HL-60 (cell line): ENCODE measurements around the gene ASB18.

ENCODE experiments used
- DNase-seq, 2 experiments: peaks; one replicate each; pipeline ENCODE4 v3.0.0-alpha.2; 2010 to 2020; ENCODE audit warnings: low read depth in 1 of 2, low spot score in 1 of 2
- H3K27ac ChIP-seq: fragments of 250-450 bp; sonication (Bioruptor Pico); replicated peaks from 2 replicates; pipeline ENCODE4 v1.5.1; 2020; ENCODE audit warnings: mild to moderate bottlenecking, moderate library complexity
- H3K27me3 ChIP-seq: fragments of 250-450 bp; sonication (Bioruptor Pico); 2 replicates; pipeline ENCODE4 v1.5.1; 2021; ENCODE audit warnings: mild to moderate bottlenecking, moderate library complexity; ENCODE audit not compliant: insufficient read depth, poor library complexity, severe bottlenecking
- H3K4me3 ChIP-seq: replicated peaks from 2 replicates; pipeline ENCODE4 v1.5.1; 2011; ENCODE audit warnings: mild to moderate bottlenecking, control low read depth, low read length; ENCODE audit not compliant: insufficient read depth
- CTCF ChIP-seq: IDR thresholded peaks from one replicate; pipeline ENCODE4 v1.5.1; 2011; ENCODE audit warnings: low read length, control low read depth, inconsistent platforms; ENCODE audit not compliant: insufficient read depth
- GABPA ChIP-seq: IDR thresholded peaks from 2 replicates; pipeline ENCODE4 v1.6.1; 2012; ENCODE audit warnings: low read depth
- POLR2AphosphoS5 ChIP-seq: IDR thresholded peaks from 2 replicates; pipeline ENCODE4 v1.6.1; 2012; ENCODE audit warnings: low read depth
- SPI1 ChIP-seq: IDR thresholded peaks from 2 replicates; pipeline ENCODE4 v1.6.1; 2012; ENCODE audit warnings: low read depth, mild to moderate bottlenecking, borderline replicate concordance
- TF ChIP-seq, protein P1 (sequence below): IDR thresholded peaks from 2 replicates; pipeline ENCODE4 v1.6.1; 2012; ENCODE audit warnings: low read depth; ENCODE audit not compliant: insufficient replicate concordance

ASB18 gene

DNA sequence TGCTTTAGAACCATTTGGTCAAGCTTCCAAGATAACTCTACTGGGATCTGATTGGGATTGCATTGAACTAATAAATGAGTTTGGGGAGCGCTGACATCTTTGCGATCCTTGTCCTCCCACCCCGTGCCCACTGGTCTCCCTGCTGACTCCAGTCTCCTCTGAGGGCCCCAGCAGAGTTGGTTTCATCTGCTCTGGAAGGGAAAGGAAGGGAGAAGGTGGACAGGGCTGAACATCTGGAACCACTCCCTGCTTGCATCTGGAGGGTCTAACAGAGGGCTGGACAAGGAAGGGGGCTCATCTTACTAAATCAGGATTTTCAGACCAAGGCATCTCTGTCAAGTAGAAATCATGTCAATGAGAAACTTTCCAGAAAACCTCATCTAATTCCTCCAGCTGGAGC is 108.8 kb downstream of the ASB18 start:
- TF ChIP-seq GABPA: no peak
- TF ChIP-seq POLR2AphosphoS5: no peak
- TF ChIP-seq CTCF: no peak
- TF ChIP-seq SPI1: no peak
- TF ChIP-seq, protein P1, sequence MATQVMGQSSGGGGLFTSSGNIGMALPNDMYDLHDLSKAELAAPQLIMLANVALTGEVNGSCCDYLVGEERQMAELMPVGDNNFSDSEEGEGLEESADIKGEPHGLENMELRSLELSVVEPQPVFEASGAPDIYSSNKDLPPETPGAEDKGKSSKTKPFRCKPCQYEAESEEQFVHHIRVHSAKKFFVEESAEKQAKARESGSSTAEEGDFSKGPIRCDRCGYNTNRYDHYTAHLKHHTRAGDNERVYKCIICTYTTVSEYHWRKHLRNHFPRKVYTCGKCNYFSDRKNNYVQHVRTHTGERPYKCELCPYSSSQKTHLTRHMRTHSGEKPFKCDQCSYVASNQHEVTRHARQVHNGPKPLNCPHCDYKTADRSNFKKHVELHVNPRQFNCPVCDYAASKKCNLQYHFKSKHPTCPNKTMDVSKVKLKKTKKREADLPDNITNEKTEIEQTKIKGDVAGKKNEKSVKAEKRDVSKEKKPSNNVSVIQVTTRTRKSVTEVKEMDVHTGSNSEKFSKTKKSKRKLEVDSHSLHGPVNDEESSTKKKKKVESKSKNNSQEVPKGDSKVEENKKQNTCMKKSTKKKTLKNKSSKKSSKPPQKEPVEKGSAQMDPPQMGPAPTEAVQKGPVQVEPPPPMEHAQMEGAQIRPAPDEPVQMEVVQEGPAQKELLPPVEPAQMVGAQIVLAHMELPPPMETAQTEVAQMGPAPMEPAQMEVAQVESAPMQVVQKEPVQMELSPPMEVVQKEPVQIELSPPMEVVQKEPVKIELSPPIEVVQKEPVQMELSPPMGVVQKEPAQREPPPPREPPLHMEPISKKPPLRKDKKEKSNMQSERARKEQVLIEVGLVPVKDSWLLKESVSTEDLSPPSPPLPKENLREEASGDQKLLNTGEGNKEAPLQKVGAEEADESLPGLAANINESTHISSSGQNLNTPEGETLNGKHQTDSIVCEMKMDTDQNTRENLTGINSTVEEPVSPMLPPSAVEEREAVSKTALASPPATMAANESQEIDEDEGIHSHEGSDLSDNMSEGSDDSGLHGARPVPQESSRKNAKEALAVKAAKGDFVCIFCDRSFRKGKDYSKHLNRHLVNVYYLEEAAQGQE: no peak
- H3K27me3 ChIP-seq: no peaks in the 10 kb centered on the region
- no peak overlapping the region for H3K27ac ChIP-seq
- H3K4me3 ChIP-seq: no peak overlapping the region
- DNase-seq: no peak

DNA sequence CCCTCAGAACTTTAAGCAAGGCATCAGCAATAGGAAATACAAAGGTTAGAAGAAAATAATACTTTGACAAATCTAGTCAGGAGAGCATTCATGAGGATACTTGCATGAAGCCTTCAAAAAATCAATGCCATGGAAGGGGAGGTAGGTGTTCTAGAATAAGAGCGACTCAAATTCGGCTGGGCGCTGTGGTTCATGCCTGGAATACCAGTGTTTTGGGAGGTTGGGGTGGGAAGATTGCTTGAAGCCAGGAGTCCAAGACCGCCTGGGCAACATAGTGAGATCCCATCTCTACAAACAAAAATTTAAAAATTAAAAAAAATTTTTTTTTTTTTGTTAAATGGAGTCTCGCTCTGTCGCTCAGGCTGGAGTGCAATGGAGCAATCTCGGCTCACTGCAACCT is 117.8 kb downstream of the ASB18 start:
- Histone ChIP-seq H3K27me3 (no peaks in the 10 kb centered on the region), H3K4me3 (no peak overlapping the region), H3K27ac (no peak overlapping the region)
- DNase-seq: no peak
- TF ChIP-seq, protein P1: no peak
- TF ChIP-seq CTCF (no peak), POLR2AphosphoS5 (no peak), GABPA (no peak), SPI1 (no peak)

DNA sequence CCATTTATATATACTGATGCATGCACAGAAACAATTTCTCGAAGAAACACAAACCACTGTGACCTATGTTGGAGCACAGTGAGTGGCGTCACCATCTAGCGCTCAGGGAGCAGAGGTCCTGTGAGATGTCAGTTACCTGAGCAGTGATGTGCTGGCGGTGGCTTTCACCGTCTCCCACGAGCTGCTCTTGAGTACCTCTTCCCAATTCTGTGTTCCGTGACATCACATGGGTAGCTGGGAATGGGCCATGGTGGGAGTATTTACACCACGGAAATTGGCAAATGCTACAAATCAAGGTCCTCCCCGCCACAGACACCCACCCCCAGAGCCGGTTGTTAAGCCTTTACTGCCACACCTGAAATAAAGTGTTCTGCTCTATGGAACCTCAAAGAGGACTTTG is 120.4 kb downstream of the ASB18 start:
- H3K27ac ChIP-seq: no peak overlapping the region
- TF ChIP-seq CTCF (no peak), GABPA (no peak)
- TF ChIP-seq, protein P1: no peak
- H3K27me3 ChIP-seq: no peaks in the 10 kb centered on the region
- no peak for DNase-seq
- H3K4me3 ChIP-seq: no peak overlapping the region
